Brain microvascular endothelial cell (primary cell): ENCODE measurements around the gene DNAJB6.
"Not testable (repeated sequence)": the region's sequence is repeated elsewhere in the genome, so short reads cannot be mapped to it uniquely, and the experiment has no call there.

ENCODE experiments used
- DNase-seq: peaks from one replicate; pipeline ENCODE4 v3.0.0-alpha.2; 2020
- H3K27ac ChIP-seq: fragments of 250-450 bp; sonication (Bioruptor Pico); 2 replicates; pipeline ENCODE4 v1.5.1; 2020; ENCODE audit warnings: mild to moderate bottlenecking, moderate library complexity
- H3K27me3 ChIP-seq: fragments of 250-450 bp; sonication (Bioruptor Pico); replicated peaks from 2 replicates; pipeline ENCODE4 v1.5.1; 2020; ENCODE audit warnings: mild to moderate bottlenecking
- H3K36me3 ChIP-seq: fragments of 250-450 bp; sonication (Bioruptor Pico); replicated peaks from 2 replicates; pipeline ENCODE4 v1.5.1; 2020; ENCODE audit warnings: mild to moderate bottlenecking
- H3K4me3 ChIP-seq: 2 replicates; pipeline ENCODE4 v1.5.1; 2011; ENCODE audit warnings: low read depth, mild to moderate bottlenecking, control low read depth, low read length, moderate library complexity
- in situ Hi-C: cut with HindIII; loops from 2 replicates; pipeline ENCODE4 v1.10.0; 2017; ENCODE audit warnings: low sequenced_read_pairs, low pct_ligation_motif_present
- TF ChIP-seq, protein P1 (sequence below): IDR thresholded peaks from 2 replicates; pipeline ENCODE4 v1.5.1; 2011; ENCODE audit warnings: low read depth, mild to moderate bottlenecking, moderate library complexity, low read length, control low read depth, inconsistent platforms; ENCODE audit errors: missing control alignments

Gene DNAJB6

DNA sequence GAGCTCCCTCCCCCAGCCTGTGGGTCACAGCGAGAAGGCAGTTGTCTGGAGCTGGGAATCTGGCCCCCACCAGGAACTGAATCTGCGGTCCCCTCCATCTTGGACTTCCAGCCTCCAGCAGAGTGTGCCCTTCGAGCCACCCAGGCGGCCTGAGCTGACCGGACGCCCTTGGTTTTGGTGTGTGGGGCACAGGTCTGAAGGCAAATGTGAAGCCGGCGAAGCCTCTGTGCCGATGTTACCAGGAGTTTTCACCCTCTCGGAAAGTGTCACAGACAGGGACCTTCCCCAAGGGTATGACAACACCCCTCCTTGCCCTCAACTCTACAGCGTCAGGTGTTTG, 109.1 kb downstream of the DNAJB6 start:
- no peak overlapping the region for H3K4me3 ChIP-seq
- TF ChIP-seq, protein P1, sequence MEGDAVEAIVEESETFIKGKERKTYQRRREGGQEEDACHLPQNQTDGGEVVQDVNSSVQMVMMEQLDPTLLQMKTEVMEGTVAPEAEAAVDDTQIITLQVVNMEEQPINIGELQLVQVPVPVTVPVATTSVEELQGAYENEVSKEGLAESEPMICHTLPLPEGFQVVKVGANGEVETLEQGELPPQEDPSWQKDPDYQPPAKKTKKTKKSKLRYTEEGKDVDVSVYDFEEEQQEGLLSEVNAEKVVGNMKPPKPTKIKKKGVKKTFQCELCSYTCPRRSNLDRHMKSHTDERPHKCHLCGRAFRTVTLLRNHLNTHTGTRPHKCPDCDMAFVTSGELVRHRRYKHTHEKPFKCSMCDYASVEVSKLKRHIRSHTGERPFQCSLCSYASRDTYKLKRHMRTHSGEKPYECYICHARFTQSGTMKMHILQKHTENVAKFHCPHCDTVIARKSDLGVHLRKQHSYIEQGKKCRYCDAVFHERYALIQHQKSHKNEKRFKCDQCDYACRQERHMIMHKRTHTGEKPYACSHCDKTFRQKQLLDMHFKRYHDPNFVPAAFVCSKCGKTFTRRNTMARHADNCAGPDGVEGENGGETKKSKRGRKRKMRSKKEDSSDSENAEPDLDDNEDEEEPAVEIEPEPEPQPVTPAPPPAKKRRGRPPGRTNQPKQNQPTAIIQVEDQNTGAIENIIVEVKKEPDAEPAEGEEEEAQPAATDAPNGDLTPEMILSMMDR: no peak
- H3K27me3 ChIP-seq: no peaks in the 10 kb centered on the region
- in situ Hi-C loops: no loop called here
- no peaks in the 10 kb centered on the region for H3K36me3 ChIP-seq
- DNase-seq: no peak
- no peak overlapping the region for H3K27ac ChIP-seq

DNA sequence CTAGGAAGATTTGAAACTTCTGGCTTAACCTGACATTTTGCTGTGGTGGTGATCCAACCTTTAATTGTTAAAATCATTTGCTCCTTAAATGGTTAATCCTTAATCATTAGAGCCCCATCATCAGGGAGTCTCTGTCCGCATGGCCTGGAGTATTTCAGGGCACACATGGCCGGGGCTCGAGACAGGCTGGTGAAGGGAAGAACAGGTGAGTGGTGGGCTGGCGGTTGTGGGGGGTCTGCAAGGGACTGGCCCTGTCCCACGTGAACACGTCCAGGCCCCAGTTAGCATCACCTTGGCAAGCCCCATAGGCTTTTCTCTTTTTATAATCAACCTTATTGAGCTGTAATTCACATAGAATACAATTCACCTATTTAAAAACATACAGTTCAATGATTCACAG, 109.5 kb downstream of the DNAJB6 start:
- TF ChIP-seq, protein P1: no peak

DNA sequence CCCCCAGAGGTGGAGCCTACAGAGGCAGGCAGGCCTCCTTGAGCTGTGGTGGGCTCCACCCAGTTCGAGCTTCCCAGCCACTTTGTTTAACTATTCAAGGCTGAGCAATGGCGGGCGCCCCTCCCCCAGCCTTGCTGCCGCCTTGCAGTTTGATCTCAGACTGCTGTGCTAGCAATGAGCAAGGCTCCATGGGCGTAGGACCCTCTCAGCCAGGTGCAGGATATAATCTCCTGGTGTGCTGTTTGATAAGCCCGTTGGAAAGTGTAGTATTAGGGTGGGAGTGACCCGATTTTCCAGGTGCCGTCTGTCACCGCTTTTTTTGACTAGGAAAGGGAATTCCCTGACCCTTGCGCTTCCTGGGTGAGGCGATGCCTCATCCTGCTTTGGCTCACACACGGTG, 117.2 kb downstream of the DNAJB6 start:
- H3K4me3 ChIP-seq, in situ Hi-C loops, H3K27ac ChIP-seq, DNase-seq, H3K36me3 ChIP-seq: not testable (repeated sequence)
- H3K27me3 ChIP-seq: peaks cover 17% of the 10 kb centered on the region

More for the DNA sequence above, 109.5 kb downstream of the DNAJB6 start:
- in situ Hi-C loops: no loop called here
- no peaks in the 10 kb centered on the region for H3K27me3 ChIP-seq
- H3K36me3 ChIP-seq: no peaks in the 10 kb centered on the region
- no peak overlapping the region for H3K4me3 ChIP-seq
- no peak for DNase-seq
- H3K27ac ChIP-seq: no peak overlapping the region

DNA sequence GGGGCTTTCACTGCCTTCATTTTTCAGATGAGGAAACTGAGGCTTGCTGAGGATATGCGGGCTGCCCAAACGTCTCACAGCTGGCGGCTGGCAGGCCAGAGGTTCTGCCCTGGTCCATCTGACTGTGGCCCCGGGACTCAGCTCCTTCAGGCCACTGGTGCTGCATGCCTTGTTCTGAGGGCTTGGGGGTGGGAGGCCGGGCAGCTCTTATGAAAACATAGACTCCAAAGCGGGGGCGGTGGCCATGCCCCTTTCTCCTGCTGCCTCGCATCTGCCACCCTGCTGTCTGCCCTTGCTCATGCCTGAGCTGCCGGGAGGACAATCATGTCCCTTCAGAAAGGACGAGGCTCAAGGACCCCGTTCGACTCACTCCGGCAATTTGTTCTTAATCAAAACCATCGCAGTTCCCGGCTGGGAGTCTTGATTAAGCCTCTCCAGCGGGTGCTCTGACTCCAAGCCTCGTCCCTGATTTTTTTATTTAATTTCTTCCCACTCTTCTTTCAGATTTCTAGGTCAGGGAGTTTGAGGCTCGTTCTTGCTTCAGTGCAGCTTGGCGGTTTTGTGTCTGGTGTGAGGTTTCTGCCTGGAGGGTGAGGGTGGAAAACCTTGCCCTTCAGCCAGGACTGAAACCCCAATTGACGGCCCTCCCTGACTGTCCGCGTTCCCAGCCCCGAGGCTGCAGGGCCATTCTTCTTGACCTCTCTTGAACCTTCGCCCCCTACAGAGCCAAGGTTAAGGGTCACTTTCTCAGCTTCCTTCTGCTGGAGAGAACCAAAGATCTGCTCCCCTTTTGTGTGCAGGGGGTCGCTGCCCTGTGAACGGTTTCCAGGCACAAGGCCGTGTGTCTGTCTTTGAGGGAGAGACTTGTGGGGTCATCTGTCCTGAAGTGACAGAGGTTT, 120.8 kb downstream of the DNAJB6 start:
- in situ Hi-C loops: no loop called here
- Histone ChIP-seq H3K27ac (no peak overlapping the region), H3K4me3 (no peak overlapping the region), H3K27me3 (peaks cover 17% of the 10 kb centered on the region), H3K36me3 (no peaks in the 10 kb centered on the region)
- TF ChIP-seq, protein P1: no peak
- no peak for DNase-seq

DNA sequence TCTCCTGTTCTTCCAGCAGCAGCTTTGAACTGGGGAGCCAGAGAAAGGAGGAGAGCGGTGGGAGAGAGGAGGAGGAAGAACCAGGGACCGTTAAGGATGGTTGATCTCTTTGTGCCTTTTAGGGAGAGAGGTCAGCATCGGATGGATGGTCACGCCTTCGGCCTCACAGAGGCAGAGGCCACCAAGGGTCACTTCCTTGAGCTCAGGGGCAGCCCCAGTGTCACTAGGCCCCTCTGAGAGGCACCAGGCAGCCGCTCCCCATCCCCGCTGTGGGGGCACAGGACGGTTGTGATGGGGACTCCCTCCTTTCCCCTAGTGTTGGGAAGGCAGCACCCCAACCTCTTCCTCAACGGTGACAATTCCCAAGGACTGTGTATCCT, 121.4 kb downstream of the DNAJB6 start:
- no peak for DNase-seq
- TF ChIP-seq, protein P1: no peak
- Histone ChIP-seq H3K36me3 (no peaks in the 10 kb centered on the region), H3K27me3 (peaks cover 17% of the 10 kb centered on the region), H3K4me3 (no peak overlapping the region), H3K27ac (no peak overlapping the region)
- in situ Hi-C loops: no loop called here

DNA sequence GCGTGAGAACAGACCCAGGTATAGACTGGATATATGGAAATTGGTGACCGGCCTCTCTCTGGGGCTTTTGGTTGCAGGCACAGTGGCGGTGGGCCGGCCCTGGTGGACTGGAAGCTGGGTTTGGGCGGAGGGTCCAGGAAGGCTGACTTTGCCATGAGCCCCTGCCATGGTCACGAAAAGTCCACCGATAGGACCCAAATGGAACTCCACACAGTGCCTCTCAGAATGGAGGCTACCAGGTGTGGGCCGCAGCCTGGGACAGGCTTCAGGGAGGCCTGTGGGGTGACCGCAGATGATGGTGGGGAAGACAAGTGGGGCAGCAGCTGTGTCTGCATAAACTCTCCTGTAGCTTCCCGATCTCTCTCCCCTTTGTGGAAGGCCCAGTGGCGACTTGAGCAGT, 123.2 kb downstream of the DNAJB6 start:
- no peak overlapping the region for H3K27ac ChIP-seq
- in situ Hi-C loops: no loop called here
- H3K36me3 ChIP-seq: no peaks in the 10 kb centered on the region
- H3K4me3 ChIP-seq: no peak overlapping the region
- H3K27me3 ChIP-seq: peaks cover 21% of the 10 kb centered on the region
- TF ChIP-seq, protein P1: no peak
- DNase-seq: no peak
